GM18867 (cell line): ENCODE data around the gene CNDP1.

ENCODE experiments used
- ATAC-seq: cut with Tn5 transposase; IDR thresholded peaks from one replicate; pipeline ENCODE4 v1.9.1; 2021; ENCODE audit warnings: mild to moderate bottlenecking, moderate library complexity; ENCODE audit not compliant: unreplicated experiment

The CNDP1 gene

GRCh38 chr18:74506448-74507084 lies 27.7 kb upstream of the CNDP1 start:
- no peak for ATAC-seq

GRCh38 chr18:74507097-74507881 lies 27.0 kb upstream of the CNDP1 start:
- ATAC-seq: no peak

- ATAC-seq: no peak
Measured at GRCh38 chr18:74507927-74508326, 26.4 kb upstream of the CNDP1 start.

- no peak for ATAC-seq
Measured at GRCh38 chr18:74508366-74508765, 25.9 kb upstream of the CNDP1 start.

- no peak for ATAC-seq
Measured at GRCh38 chr18:74508821-74509225, 25.5 kb upstream of the CNDP1 start.

- no peak for ATAC-seq
Measured at GRCh38 chr18:74509856-74510769, 24.2 kb upstream of the CNDP1 start.

GRCh38 chr18:74510770-74511095 lies 23.6 kb upstream of the CNDP1 start:
- ATAC-seq: no peak

GRCh38 chr18:74511823-74512222 lies 22.5 kb upstream of the CNDP1 start:
- no peak for ATAC-seq

GRCh38 chr18:74512321-74513053 lies 21.8 kb upstream of the CNDP1 start:
- no peak for ATAC-seq

- no peak for ATAC-seq
Measured at GRCh38 chr18:74513149-74513882, 21.0 kb upstream of the CNDP1 start.

- no peak for ATAC-seq
Measured at GRCh38 chr18:74513883-74514205, 20.5 kb upstream of the CNDP1 start.

- no peak for ATAC-seq
Measured at GRCh38 chr18:74514860-74515495, 19.3 kb upstream of the CNDP1 start.

- no peak for ATAC-seq
Measured at GRCh38 chr18:74515620-74516231, 18.6 kb upstream of the CNDP1 start.

GRCh38 chr18:74516271-74517235 lies 17.7 kb upstream of the CNDP1 start:
- no peak for ATAC-seq

GRCh38 chr18:74517236-74517630 lies 17.1 kb upstream of the CNDP1 start:
- ATAC-seq: no peak

GRCh38 chr18:74518456-74519295 lies 15.6 kb upstream of the CNDP1 start:
- no peak for ATAC-seq

GRCh38 chr18:74519320-74520095 lies 14.8 kb upstream of the CNDP1 start:
- ATAC-seq: no peak
